Hepatocyte (in vitro differentiated cells): ENCODE results near the gene GPR132.

ENCODE experiments used
- EZH2phosphoT487 ChIP-seq: fragments of 200-600 bp; sonication (generic); IDR thresholded peaks from one replicate; pipeline ENCODE4 v1.6.1; 2018; ENCODE audit warnings: antibody characterized with exemption, mild to moderate bottlenecking, low read depth, moderate library complexity; ENCODE audit not compliant: unreplicated experiment, severe bottlenecking
- TF ChIP-seq, protein P1 (sequence below): fragments of 200-600 bp; sonication (generic); IDR thresholded peaks from 2 replicates; pipeline ENCODE4 v1.5.1; 2016; ENCODE audit warnings: antibody characterized with exemption, mild to moderate bottlenecking; ENCODE audit not compliant: poor library complexity

DNA sequence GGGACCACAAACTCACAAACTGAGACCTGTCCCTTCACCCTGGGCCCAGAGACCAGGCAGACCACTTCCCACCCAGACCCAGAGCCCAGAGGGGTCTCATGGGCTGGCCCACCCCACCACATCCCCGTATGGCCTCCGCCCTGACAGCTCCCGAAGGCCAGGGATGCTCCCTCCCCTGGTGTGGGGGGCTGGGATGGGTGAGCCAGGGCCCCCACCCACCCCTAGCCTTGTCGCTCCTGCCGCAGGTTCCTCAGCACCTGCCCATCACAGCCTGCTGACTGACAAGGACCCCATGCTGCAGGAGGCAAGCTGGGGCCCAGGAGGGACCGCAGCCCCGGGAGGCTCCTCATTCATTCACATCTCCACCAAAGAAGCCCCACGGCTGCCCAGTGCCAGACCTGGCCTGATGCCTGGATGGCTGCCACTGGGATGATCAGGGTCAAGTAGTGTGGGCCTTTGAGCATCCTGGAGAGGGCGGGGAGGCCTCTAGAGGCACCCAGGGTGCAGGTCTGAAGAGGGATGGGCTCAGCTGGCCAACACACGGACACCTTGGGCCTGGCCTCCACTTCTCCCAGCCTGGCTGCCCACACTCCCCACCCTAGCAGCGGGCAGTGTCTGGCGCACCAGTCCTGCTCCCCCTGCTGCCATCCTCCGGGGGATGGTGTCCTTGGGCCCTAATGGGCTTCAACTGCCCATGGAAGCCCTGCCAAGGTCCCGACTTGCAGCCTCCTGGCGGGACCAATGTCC is 24.7 kb upstream of the GPR132 start:
- TF ChIP-seq, protein P1, sequence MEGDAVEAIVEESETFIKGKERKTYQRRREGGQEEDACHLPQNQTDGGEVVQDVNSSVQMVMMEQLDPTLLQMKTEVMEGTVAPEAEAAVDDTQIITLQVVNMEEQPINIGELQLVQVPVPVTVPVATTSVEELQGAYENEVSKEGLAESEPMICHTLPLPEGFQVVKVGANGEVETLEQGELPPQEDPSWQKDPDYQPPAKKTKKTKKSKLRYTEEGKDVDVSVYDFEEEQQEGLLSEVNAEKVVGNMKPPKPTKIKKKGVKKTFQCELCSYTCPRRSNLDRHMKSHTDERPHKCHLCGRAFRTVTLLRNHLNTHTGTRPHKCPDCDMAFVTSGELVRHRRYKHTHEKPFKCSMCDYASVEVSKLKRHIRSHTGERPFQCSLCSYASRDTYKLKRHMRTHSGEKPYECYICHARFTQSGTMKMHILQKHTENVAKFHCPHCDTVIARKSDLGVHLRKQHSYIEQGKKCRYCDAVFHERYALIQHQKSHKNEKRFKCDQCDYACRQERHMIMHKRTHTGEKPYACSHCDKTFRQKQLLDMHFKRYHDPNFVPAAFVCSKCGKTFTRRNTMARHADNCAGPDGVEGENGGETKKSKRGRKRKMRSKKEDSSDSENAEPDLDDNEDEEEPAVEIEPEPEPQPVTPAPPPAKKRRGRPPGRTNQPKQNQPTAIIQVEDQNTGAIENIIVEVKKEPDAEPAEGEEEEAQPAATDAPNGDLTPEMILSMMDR = no peak
- TF ChIP-seq EZH2phosphoT487 = no peak
